Hematopoietic multipotent progenitor cell treated with erythropoietin and hydrocortisone succinate and interleukin-3 and kit ligand, for 4 days (in vitro differentiated cells): ENCODE data around the gene PLEKHF1.
A peak's percentile ranks its signal among the peaks of the same experiment; 100 is the strongest.

Experiments used
- DNase-seq: peaks from one replicate; pipeline ENCODE4 v3.0.0-alpha.2; 2015

Gene PLEKHF1

DNA sequence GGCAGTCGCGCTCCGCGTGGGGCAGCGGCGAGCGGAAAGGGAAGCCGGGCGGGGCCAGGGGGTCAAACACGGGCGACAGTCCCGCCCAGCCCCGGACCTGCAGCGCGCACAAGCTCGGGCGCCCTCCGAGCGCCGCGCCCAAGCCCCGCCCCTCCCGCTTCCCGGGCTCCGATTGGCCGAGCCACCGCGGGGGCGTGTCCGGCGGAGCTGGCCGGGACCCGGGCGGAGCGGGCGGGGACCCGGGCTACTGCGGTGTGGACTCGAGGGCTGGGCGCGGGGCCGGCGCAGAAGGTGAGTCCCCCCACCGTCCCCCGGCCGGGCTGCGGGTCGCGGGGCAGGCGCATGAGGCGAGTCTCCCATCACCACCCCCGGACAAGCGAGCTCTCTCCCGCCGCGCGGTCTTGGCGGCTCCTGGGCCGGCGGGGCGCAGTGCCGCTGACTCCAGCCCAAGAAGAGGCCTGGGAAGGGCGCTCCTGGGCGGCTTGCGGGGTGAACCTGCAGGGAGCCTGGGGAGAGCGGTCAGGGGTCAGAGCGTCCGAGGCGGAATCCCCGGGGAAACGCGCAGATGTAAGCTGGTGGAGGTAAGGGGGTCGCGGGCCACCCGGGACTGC is at the start of gene PLEKHF1:
Gene PLEKHF1, plus strand, starts transcription at position 247 of the 611 bp plus-strand sequence. CDS start 8,379 bp downstream, outside the sequence.
- peak; percentile 94 for DNase-seq

DNA sequence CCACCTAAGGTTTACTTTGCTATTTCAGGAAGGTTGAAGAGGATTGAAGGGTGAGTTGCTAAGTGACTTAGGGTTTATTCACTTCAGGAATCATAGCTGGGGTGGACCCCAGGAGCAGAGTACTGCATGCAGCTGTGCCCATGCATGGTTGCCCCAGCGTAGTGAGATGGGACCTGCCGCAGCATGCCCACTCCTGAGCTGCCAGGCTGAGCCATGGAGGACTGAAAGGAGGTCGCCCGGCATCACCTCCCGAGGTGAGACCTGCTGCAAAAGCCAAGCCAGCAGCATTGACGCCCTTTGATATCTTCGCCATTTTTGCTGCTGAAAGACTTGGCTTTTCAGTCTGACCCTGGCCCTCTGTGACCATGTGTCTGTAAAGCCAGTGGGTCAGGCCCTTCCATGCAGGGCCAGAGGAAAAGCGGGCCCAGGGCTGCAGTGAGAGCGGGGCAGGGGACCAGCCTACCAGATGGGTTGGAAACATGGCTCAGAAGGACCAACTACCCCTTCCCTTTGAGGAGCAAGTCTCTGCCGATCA is 49.3 kb upstream of the PLEKHF1 start:
- DNase-seq = no peak

DNA sequence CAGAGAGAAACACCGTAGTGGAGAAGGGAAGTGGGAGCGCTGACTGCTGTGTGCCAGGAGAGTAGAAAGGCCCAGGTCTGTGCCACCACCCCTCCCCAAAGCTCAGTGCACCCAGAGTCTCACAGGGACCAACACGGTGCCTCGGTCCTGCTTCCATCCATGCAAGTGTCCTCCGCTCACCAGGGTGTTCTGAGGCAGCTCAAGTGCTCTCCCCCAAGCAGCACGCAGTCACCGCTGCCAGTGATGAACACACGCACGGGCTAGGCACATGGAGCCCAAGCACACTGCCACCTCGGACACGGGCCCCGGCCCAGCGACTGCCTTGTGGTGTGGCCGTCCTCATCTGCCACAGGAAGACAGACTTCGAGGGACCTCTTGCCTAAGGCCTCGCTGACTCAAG is 48.7 kb upstream of the PLEKHF1 start:
- DNase-seq = no peak

DNA sequence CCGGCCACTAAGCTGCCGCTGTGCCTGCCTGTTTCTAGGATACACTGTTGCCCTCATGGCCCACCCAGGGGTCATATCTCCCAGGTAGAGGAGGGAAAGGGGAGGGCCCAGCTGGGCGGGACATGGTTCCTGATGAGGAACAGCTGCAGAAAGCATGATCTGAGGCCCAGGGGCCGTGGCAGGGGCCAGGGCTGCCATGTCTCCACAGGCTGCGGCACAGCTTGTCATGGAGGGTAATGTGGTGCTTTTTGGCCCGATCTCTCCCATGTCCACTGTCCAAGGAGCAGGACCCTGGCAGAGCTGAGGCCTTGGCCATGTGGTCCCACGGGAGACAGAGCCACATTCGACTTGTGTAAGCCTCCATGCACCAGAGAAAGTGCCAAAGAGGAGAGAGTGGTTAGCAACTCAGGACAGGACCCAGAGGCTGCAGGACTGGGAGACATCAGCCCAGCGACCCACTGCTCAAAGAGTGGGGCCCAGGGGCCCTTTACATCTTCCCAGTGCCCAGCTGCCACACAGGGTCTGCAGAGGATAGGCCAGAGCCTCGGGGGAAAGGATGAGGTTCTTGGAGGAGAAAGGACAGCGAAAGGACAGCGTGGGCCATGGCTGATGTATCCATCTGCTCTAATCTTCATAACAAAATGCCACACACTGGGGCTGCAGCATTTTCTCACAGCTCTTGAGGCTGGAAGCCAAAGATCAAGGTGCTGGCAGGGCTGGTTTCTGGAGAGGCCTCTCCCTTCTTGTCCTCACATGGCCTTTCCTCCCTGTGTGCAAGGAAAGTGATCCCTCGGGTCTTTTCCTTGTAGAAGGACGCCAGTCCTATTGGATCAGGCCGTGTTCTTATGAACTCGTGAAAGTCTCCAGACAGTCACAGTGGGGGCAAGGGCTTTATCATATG is 47.6 kb upstream of the PLEKHF1 start:
- DNase-seq = no peak

GRCh38 chr19:29618434-29618833 is 46.8 kb upstream of the PLEKHF1 start:
- DNase-seq = no peak

- no peak for DNase-seq
Measured at GRCh38 chr19:29618871-29619270, 46.4 kb upstream of the PLEKHF1 start.

- peak; percentile 61 for DNase-seq
Measured at GRCh38 chr19:29620931-29621351, 44.3 kb upstream of the PLEKHF1 start.

DNA sequence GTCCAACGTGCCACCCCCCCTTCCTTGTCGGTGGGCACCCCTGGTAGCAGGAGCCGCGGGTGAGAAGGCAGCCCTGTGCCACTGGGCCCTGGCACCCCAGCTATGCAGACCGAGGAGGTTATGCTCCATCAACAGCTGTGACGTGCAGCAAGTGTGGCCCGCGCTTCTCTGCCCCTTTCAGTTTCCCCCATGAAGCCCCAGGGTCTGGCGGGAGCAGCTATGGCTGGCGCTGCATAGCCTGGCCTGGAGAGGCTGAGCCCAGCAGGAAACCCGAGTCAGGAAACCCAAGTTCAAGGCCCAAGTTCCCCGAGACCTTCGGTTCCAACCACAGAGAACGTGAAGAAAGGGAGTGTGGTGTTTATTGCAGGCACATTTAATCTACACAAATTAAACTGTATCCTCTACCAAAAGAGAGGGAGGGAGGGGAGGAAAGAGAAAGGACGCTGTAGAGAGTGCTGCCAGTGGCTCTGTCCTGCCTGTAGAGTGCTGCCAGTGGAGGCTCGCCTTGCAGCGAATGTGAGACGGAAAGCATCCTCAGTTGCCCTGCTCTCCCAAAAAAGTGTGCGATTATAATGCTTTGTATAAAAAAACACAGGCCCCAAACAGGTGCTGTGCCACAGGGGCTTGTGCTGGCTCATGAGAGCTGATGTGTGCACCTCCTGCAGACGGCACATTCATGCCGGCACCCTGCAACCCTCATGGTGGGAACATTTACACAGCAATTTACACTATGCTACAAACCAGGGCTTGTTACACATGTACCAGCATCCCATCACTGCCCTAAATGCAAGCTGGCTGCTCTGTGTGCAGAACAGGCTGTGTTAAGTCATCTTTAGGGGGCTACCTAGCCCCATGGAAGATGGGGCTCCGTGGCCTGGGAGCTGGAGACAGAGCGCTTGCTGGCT is 42.8 kb upstream of the PLEKHF1 start:
- DNase-seq = peak; percentile 29

- DNase-seq = peak; percentile 53
Measured at GRCh38 chr19:29623726-29624488, 41.4 kb upstream of the PLEKHF1 start.

DNA sequence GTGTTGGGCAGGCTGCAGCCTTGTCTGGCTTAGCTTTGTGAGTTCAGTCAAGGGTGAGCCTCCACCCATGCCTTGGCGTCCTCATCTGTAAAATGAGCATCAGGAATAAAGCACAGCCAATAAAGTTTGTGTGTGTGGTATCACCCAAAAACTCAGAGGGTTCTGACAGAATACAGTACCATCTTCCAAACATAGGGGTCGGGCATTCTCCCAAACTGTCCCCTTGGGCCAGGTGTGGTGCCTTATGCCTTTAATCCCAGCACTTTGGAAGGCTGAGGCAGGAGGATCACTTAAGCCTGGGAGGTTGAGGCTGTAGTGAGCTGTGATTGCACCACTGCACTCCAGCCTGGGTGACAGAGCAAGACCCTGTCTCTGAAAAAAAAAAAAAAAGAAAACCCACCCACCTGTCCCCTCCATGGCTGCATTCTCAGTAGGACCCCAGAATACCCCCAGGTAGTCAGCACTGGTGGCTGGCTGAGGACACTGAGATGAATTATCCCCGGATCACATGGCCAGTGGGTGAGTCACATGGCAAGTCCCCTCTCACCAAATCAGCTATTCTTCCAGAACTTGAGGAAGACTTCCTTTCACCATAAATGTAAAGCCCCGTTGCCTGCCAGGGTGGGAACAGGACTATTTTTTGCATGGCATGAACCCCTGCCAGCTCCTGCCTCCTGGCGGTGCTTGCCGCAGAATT is 40.6 kb upstream of the PLEKHF1 start:
- no peak for DNase-seq

DNA sequence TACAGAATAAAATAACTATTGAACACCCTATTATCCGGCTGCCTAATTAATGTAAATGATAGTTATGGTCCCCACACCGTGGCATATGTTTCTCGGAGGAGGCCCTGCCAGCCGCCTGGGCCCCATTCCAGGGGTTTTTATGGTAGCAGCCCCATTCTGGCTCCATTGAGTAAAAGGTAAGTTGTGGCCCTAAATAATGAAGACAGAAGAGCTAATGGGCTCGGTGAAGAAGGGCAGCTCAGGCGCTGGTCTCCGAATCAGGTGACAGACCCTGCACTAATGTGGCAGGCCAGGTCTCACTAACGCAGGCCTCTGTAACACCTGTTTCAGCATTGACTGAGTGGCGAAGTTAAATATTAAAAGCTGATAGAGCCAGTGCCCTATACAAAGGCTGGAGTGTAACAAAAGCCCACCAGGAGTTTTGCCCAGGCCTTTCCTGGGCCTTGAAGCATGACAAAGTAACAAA is 40.0 kb upstream of the PLEKHF1 start:
- no peak for DNase-seq

GRCh38 chr19:29626386-29626785 is 38.9 kb upstream of the PLEKHF1 start:
- no peak for DNase-seq

DNA sequence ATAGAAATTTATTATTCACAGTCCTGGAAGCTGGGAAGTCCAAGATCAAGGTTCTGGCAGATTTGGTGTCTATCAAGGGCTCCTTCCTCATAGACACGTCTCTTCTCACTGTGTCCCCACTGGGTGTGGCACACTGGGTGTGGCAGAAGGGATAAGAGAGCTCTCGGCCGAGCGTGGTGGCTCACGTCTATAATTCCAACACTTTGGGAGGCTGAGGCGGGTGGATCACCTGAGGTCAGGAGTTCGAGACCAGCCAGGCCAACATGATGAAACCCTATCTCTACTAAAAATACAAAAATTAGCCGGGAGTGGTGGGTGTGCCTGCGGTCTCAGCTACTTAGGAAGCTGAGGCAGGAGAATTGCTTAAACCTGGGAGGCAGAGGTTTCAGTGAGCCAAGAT is 38.4 kb upstream of the PLEKHF1 start:
- DNase-seq = peak; percentile 61

- no peak for DNase-seq
Measured at GRCh38 chr19:29628661-29629385, 36.4 kb upstream of the PLEKHF1 start.

- DNase-seq = no peak
Measured at GRCh38 chr19:29629836-29630534, 35.3 kb upstream of the PLEKHF1 start.

DNA sequence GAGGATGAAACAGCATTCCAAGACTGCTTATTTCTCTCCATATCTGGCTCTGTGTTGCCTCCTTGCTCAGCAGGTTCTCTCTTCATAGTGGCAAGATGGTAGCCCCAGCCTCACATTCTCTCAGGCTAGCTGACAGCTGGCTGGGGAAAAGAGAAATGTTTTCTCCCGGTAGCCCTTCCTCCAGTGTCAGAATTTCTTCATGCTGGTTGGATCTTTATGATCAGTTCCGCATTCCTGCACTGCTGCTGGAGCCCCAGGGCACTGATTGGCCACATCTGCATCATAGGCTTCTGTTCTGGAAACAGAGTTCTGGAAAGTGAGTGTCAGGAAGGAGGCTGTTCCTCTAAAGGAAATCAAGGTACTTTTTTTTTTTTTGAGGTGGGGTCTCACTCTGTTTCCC is 34.6 kb upstream of the PLEKHF1 start:
- no peak for DNase-seq

DNA sequence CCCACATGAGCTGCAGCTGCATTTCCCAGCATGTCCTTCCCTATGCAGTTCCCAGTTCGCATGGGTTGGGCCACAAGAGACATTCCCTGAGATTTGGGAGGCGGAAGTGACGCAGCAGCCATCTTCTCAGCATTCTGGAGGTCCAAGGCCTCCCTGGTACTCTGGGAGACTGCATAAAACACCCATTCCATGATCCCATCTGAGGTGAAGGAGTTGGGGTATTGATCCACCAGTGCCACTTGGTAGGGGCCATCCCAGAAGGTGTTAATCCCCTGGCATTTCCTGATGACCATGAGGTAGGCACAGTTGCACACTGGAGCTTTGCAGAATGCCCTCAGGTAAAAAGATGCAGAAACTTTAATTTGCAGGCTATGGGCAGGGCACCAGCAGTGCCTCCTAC is 33.8 kb upstream of the PLEKHF1 start:
- DNase-seq = no peak

GRCh38 chr19:29634002-29634401 is 31.3 kb upstream of the PLEKHF1 start:
- DNase-seq = no peak

DNA sequence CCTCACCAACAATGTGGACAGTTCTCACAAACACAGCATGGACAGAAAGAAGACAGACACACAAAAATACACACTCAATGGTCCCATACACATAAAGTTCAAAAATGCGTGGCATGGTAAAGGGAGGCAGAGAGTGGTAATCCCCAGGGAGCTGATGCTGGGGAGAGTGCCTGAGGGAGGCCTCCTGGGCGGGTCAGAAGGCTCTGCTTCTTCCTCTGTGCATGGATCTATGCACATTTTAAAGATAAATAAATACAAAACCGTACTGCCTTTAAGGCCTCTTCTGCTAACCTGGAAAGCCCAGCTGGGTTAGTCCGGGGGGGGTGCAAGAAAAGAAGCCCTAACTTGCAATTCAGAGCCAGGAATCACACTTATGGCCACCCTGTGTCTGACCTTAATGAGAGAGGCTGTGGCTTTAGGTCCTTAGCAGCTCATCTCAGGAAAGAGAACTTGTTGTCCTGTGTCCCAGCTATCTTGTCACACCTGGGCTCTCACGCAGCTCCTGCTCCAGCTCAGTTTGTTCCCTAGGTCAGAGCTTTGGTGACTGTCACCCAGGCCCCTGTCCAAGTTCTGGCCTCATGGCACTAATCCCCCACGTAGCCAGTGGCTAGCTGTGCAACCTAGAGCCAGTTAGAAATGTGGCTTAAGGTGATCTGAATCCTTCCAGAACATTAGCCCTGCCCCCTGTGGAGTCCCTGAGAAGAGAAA is 30.7 kb upstream of the PLEKHF1 start:
- DNase-seq = no peak
